Raji (cell line): ENCODE measurements around the gene TPMT.

Source experiments
- POLR2A ChIP-seq: IDR thresholded peaks from 2 replicates; pipeline ENCODE4 v1.6.1; 2011; ENCODE audit warnings: low read depth, low read length, control low read depth; ENCODE audit not compliant: insufficient read depth

Gene TPMT

DNA sequence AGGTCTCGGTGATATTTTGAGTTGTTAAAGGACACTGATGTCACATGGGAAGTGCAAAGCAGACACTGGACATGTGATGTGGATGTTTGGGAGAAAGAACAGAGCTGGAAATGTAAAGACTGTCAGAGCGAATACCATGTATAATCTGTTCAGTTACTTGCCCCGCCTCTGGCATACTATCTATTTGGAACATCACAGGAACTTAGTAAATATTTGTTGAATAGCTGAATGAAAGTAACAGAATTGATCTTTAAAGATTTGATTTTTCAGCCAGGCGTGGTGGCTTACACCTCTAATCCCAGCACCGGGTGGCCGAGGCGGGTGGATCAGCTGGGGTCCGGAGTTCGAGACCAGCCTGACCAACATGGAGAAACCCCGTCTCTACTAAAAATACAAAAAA lies 18.6 kb downstream of the TPMT start:
- no peak for TF ChIP-seq POLR2A

DNA sequence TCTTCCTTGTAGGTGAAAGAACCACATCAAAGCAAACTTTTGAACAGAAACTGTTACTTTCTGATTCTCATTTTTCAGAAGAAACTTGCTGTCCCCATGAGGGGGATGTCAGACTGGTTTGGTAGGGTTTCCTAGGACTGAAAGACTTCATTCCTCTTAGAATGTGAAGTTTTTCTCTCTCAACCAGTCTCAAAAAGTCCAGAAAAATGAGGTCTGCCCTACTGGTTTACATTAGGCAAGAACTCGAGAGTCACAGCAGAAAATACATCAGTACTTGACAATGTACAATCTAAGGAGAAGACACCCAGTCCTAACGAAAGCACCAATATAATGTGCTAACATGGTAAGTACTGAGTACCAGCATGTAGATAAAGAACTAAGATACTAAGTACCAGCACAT lies 19.7 kb downstream of the TPMT start:
- no peak for TF ChIP-seq POLR2A

DNA sequence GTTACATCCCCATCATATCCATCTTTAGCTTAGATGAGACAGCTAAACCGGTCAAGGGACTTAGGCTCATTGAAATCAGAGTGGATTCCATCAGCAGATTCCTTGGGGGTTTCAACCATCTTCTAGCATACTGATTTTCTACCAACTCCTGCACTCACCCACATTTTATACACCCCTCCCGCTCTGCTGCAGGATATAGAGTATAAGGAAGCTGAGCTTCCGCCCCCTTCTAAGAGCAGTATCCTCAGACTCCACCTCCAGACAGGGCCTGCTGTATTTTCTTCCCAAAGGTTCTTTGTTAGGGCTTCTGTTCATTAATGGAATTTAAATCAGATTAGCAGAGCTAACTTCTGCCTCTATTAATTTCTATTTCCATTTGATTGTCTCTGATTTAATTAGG lies 22.5 kb downstream of the TPMT start:
- TF ChIP-seq POLR2A: no peak

DNA sequence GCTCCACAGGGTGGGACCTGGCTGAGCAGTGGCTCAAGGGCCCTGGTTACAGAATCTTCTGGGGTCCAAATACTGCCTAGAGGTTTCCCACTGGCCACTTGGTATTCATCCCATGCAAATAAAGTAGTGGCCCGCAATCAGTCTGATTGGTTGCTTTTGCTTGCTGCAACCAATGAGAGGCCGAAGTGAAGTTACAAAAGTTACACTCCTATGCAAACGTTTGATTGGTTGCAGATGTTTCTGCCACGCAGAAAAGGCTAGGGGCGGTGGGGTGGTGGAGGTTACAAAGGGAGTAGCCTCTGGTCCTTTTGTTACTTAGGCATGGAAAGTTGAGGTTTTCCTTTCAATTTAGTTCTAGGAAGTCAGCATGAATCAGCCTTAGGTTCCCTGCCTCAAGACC lies 28.8 kb downstream of the TPMT start:
- no peak for TF ChIP-seq POLR2A

DNA sequence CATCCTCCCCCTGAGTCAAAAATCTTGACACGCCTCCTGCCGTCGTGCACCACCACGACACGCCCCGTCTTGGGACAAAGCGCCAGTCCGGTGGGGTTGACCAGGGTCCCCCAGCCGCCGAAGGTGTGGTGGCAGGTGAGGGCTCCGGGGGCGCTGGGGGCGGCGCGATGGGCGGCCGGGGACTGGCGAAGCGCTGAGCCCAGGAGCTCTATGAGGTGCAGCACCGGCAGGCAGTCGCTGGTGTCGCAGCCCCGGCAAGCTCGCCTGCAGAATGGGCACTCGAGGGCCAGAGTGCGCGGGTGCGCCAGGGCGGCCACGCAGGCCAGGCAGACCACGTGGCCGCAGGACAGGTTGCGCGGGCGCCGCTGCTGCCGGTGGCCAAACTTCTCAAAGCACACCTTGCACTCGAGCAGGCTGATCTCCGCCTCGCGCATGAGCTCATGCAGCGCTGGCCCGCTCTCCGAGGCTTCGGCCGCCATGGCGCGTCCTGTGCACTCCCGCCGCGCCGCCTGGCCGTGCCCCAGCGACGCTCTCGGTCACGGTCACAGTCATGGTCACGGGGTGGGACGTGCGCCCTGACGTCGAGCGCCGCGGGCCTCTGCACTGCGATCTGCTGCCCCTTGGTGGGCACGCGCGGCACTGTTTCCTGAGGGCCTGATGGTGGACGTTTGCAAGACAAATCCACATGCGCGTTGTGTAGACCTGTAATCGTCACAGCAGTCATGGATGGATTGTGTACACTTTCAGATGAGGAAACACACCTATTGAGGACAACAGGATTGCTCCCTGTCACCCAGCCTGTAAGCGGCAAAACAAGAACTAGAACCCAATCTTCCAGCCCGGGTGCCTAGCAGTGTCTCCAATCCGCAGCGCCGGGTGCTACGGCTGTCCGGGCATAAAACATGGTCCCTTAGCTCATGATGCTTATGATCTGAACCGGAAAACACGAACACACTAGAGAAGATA lies 32.5 kb downstream of the TPMT start, which contains the start of gene NHLRC1:
TSS of gene NHLRC1 (minus strand) at position 550 of the 966 bp plus-strand sequence. CDS start at position 479, 71 bp downstream.
- no peak for TF ChIP-seq POLR2A

DNA sequence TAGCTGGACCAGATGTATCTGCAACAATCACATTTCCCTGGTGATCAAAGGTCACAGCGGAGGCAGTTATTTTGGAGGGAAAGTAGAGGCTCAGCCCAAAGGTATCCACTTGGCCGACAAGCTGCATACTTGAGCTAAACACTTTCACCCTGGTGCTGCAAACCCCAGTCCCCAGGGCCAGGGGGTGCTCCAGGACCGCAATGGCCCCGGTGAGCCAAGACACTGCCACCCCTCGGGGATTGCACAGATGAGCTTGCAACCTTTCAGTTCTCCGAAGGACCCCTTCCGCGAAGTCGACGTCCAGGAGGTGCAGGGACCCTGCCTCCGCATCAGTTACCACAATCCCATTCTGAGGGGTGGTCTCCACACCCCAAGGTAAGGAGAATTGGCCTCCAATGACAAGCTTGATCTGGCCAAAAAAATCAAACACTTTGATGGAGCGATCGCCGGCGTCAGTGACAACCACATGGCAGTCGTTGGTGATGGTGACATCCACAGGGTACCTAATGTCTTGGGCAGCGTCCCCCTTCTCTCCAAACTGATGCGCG lies 33.2 kb downstream of the TPMT start:
- TF ChIP-seq POLR2A: no peak

DNA sequence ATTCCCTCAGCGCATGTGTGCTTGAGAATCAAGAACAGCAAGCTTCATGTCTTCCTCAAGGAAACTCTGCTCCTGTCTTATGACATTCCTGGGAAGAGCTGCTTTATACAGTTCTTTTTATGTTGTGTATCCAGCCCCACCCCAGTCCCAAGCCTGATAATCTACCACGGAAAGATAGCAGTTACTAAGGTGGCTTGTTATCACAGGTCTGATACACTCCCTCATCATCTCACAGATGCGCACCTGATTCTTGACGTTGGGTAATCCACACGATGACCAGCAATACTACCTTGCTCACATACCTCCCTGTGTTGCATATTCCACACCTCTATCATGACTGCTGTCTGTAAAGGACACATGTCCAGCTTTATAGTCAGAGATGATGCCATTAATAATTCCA lies 35.6 kb downstream of the TPMT start:
- no peak for TF ChIP-seq POLR2A

DNA sequence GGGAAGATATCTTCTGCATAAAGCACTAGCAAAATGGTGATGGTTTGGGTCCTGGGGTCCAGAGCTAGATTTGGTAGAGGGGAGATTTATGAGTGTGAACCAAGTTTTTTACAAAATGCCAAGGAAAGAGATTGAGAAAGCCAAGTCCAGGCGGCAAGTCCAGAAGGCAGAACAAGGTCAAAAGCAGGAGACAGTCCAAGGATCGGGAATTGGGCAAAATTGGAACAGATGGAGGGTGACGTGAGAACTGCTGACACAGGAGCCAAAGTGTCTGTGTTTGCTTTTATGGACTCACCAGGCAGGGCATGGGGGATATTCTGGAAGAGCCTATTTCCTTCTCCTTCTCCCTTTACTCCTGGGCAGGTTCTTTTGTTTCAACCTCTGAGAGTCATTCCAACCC lies 36.5 kb downstream of the TPMT start:
- TF ChIP-seq POLR2A: no peak

DNA sequence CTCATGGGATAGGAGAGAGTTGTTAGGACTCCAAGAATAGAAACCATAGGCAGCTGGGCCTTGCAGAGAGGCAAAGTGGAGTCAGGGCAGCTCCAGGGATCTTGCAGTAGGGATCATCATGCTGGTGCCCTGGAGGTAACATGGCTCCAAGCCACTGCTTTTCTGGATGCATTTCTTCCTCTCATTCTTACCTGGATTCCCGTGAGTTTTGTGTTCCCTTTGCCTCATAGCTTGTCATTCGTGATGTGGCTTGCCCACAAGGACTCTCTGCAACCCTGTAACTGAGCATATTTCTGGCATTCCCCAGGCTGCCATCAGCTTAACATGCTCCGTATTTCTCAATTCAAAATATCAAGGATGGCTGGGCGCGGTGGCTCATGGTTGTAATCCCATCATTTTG lies 37.7 kb downstream of the TPMT start:
- TF ChIP-seq POLR2A: no peak

DNA sequence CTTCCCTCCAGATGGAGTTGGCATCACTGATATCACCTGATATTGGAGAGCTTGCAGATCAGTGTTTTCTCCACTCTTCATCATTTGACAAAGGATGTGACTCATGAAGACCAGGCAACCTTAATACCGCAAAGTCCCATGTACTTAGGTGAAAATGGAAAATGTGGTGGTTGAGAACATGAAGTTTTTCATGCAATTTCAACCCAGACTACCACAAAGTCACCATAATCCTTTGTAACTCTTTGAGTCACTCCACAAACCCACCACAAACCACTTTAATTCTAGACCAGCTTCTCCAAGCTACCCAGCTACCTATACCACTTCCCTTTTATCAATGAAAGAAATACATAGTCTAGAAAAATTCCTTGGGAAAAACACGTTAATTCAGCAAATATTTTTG lies 39.5 kb downstream of the TPMT start:
- no peak for TF ChIP-seq POLR2A

DNA sequence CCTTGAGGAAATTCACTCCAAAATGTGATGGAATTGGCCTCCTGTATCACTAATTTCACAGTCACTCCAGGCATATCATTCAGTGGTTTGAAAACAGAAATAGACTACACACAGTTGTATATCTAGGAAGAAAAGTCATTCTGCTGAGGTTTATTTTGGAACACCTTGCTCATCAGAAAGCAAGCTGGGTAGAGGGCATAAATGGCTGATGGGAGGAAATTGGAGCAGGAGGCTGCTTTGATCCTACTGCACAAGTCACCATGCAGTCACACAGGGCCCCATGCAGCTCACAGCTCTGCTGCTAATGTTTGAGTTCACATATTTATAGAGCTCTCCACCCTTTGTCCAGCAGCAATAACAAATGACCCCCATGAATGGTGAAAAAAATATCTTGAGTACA lies 44.7 kb downstream of the TPMT start:
- TF ChIP-seq POLR2A: no peak

DNA sequence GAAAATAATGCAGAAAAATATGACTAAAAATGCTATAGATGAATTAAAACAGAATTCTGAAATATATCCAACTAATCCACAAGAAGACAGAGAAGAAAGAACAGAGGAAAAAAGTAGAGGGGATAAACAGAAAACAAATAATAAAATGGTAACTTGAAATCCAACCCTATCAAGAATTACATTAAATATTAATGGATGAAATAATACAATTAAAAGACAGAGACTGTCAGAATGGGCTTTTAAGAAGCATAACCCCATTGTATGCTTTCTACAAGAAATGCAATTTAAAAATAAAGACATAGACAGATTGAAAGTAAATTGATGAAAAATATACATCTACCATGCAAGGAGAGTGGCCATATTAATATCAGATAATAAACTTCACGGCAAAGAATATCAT lies 47.8 kb downstream of the TPMT start:
- no peak for TF ChIP-seq POLR2A

DNA sequence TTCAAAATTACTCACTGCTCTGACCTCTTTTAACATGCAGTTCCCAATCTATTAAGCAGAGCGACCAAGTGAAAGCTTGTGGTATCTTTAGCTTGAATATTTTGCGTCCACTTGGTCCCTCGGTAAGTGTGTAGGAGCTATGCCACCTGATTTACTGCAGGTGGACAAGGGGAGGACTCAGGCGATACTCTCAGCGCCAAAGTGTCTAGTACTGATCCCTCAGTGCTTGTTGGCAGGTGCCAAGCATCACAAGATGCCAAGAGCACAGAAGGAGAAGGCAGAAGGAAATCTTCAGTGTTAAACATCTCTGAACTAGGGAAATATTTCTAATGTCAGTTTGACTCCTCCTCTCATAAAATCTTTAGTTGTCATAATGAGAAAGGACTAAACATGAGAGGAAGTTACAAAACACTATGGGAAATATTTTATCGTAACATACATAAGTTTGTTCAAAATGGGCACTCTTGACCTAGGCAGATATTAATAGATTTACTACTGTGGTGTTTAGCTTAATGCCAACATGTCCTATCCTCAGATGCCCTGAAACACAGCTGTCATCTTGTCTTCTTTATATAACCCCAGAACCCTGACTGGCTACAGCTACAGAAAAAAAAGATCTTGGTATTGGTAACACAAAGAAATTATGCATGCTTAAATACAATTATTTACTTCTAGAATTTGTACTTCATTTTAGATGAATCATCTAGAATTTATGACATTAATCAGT lies 51.9 kb downstream of the TPMT start:
- no peak for TF ChIP-seq POLR2A

DNA sequence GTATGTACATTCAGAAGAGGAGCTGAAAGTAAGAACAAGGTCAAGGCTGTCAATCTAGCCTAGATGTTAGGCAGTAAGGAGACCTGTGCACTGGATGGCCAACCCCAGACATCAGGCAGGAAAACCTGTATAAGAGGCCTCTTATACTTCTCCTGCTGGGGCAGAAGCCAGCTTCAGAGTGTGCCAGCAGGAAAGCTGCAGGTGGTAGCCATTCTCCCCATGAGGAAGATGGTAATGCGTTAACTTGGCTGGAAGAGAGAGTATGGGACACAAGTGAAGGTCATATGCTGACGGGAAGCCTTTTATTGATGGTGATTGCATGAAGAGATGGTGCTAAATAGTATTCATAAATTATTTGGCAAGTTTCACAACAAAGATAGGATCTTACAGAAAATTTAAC lies 53.0 kb downstream of the TPMT start:
- TF ChIP-seq POLR2A: no peak

DNA sequence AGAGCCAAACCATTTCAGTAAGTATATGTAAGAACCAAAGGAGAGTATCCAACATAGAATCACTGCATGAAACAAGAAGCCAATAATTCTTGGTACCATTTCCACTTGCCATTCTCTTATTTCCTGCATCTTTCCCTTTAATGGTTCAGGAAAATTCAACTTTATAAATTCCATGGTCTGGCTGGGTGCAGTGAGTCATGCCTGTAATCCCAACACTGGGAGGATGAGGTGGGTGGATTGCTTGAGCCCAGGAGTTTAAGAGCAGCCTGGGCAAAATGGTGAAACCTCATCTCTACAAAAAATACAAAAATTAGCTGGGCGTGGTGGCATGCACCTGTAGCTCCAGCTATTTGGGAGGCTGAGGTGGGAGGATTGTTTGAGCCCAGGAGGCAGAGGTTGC lies 53.6 kb downstream of the TPMT start:
- no peak for TF ChIP-seq POLR2A

DNA sequence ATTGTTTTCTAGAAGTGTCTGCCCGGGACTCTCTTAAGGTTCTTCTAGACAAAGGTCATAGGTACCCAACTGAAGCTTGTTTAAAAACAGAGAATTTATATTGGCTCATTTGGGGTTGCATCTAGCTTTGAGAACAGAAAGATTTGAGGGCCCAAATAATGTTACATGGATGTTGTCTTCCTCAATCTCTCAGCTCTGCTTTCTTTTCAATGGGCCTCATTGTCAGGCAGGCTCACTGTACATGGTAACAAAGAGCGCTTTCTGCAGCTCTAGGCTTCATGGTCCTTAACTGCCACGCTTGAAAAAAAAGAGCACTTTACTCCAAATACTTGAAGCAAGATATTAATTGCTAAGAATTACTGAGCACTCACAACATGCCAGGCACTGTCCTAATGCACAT lies 54.6 kb downstream of the TPMT start:
- TF ChIP-seq POLR2A: no peak
